Right lobe of liver (tissue), 6 donors: ENCODE measurements around the gene UNC119. TPM values are rescaled to one million over a fixed set of nuclear protein-coding genes. Genes with fewer than 3 reads are reported as not detected.
A peak's percentile ranks its signal among the peaks of the same experiment; 100 is the strongest.

ENCODE experiments used
- ATAC-seq, 4 donors: fragments of 200-7000 bp; cut with Tn5 transposase; one replicate each; pipeline ENCODE4 v1.9.1; 2020; ENCODE audit warnings: mild to moderate bottlenecking in 4 of 4, moderate library complexity in 4 of 4
- DNase-seq, 3 donors: peaks; one replicate each; pipeline ENCODE4 v3.0.0-alpha.2; 2020
- H3K27ac ChIP-seq, 3 donors: fragments of 200-600 bp; one replicate each; pipeline ENCODE4 v1.8.0; 2022
- H3K27me3 ChIP-seq, 2 donors: fragments of 200-600 bp; one replicate each; pipeline ENCODE4 v1.8.0; 2022
- H3K36me3 ChIP-seq, 4 donors: fragments of 200-600 bp; sonication (generic) in 1 of 4; one replicate each; pipeline versions ENCODE4 v1.5.1 to v1.8.0; 2017 to 2022; ENCODE audit warnings: control low read depth in 1 of 4
- H3K4me1 ChIP-seq, 4 donors: fragments of 200-600 bp; sonication (generic) in 1 of 4; one replicate each; pipeline versions ENCODE4 v1.5.1 to v1.8.0; 2017 to 2022; ENCODE audit warnings: control low read depth in 1 of 4
- H3K4me3 ChIP-seq, 3 donors: fragments of 200-600 bp; one replicate each; pipeline ENCODE4 v1.8.0; 2022
- H3K9me3 ChIP-seq, 4 donors: fragments of 200-600 bp; sonication (generic) in 1 of 4; one replicate each; pipeline versions ENCODE4 v1.5.1 to v1.8.0; 2017 to 2022; ENCODE audit warnings: control low read depth in 1 of 4
- CTCF ChIP-seq, 4 donors: fragments of 200-600 bp in 3 of 4; fragments of 450-650 bp in 1 of 4; IDR thresholded peaks; one replicate each; pipeline versions ENCODE4 v1.5.1 to v1.8.0; 2016 to 2022; ENCODE audit warnings: antibody characterized with exemption in 4 of 4, mild to moderate bottlenecking in 2 of 4
- POLR2A ChIP-seq: fragments of 450-650 bp; IDR thresholded peaks from one replicate; pipeline ENCODE4 v1.6.1; 2017; ENCODE audit warnings: antibody characterized with exemption, mild to moderate bottlenecking
- WGBS: methylation state at CpG from one replicate; pipeline ENCODE4 v1.1.6; 2018; ENCODE audit warnings: low coverage, low lambda C conversion rate; ENCODE audit not compliant: insufficient coverage; ENCODE audit errors: missing lambda C conversion rate; 5-methylcytosine and 5-hydroxymethylcytosine counted together
- intact Hi-C, 2 donors: fragments of 100-400 bp; cut with DNase I; formaldehyde crosslinking; loops; one replicate each; pipeline versions ENCODE4 v1.11.2 to v1.14.1; 2022
- total RNA-seq, 6 experiments: library from RNA; depleted of rRNA in 2 of 6; stranded (reverse); fragments of >200 nt in 2 of 6; fragmentation: NEBNext Ultra II Directional in 3 of 6; extraction: Animal tissue kit (Norgen Biotek cat#: 25700) in 3 of 6; gene quantifications; one replicate each; pipeline versions ENCODE4 v1.1.0 to v1.2.4, GENCODE V29; 2016 to 2023
- donor health status: DM: no; HTN: yes; CAD: no.
- donor health status: DM: no; HTN: no; CAD: no.
- donor health status: DM: no; HTN: no; CAD: no.
- donor health status: DM: no; HTN: yes; CAD: no.
- donor health status: DM: no; HTN: yes; CAD: no.

UNC119 gene
- total RNA-seq, 6 experiments from 2014 or later, result 11.5 to 37.8 (median 13.1) TPM

GRCh38 chr17:28547623-28548416 lies 4.6 kb downstream of the UNC119 start:
- intact Hi-C loops, result loop anchor here (5.0 kb wide), 2 partner anchors 64 to 69 kb away; partner anchors contain the start of gene RSKR (in 1 of the 2)
- Histone ChIP-seq H3K36me3 (no peaks in the 10 kb centered on the region), H3K27me3 (no peaks in the 10 kb centered on the region), H3K27ac (peak overlapping the region in 1 of 3 donors; percentile 29), H3K4me1 (peaks cover 0 to 3% (median 1%) of the 10 kb centered on the region in 4 donors), H3K9me3 (no peaks in the 10 kb centered on the region), H3K4me3 (no peak overlapping the region)
- DNase-seq (peak; percentile 79 to 86 (median 83)), ATAC-seq (peak; percentile 74 to 78 (median 76))
- no peak for TF ChIP-seq POLR2A
- TF ChIP-seq CTCF (IDR thresholded peaks at IDR 0.05), result peak; percentile 91 to 96 (median 94)
- 65% methylated on average over 19 of the region's 26 CpGs for WGBS

GRCh38 chr17:28547096-28547622 lies 5.3 kb downstream of the UNC119 start:
- WGBS, result 57% methylated on average over 2 of the region's 14 CpGs
- no peak for DNase-seq
- intact Hi-C loops, result loop anchor here (5.0 kb wide), 2 partner anchors 65 to 70 kb away; partner anchors contain the start of gene RSKR (in 1 of the 2)

GRCh38 chr17:28545787-28546415 lies 6.5 kb downstream of the UNC119 start:
- Histone ChIP-seq H3K27me3 (no peaks in the 10 kb centered on the region), H3K4me1 (no peaks in the 10 kb centered on the region), H3K36me3 (no peaks in the 10 kb centered on the region), H3K4me3 (no peak overlapping the region), H3K9me3 (no peaks in the 10 kb centered on the region), H3K27ac (no peak overlapping the region)
- DNase-seq, result no peak
- intact Hi-C loops, result loop anchor here (5.0 kb wide), 2 partner anchors 66 to 71 kb away; partner anchors contain the start of gene RSKR (in 1 of the 2)
- no peak for TF ChIP-seq CTCF (IDR thresholded peaks at IDR 0.05)
- no peak for TF ChIP-seq POLR2A
- WGBS, result 73% methylated on average over 4 of the region's 6 CpGs
- no peak for ATAC-seq

More at GRCh38 chr17:28547096-28547622, 5.3 kb downstream of the UNC119 start:
- H3K36me3 ChIP-seq, result no peaks in the 10 kb centered on the region
- H3K4me3 ChIP-seq, result no peak overlapping the region
- TF ChIP-seq POLR2A (no peak), CTCF (IDR thresholded peaks at IDR 0.05) (no peak)
- no peaks in the 10 kb centered on the region for H3K27me3 ChIP-seq
- no peak overlapping the region for H3K27ac ChIP-seq
- H3K9me3 ChIP-seq, result no peaks in the 10 kb centered on the region
- no peak for ATAC-seq
- no peaks in the 10 kb centered on the region for H3K4me1 ChIP-seq

- intact Hi-C loops, result loop anchor here (5.0 kb wide), 2 partner anchors 67 to 72 kb away; partner anchors contain the start of gene RSKR (in 1 of the 2)
- ATAC-seq, result no peak
These were observed 7.3 kb downstream of the UNC119 start for GRCh38 chr17:28545141-28545503.

More at GRCh38 chr17:28545141-28545503, 7.3 kb downstream of the UNC119 start:
- Histone ChIP-seq H3K27ac (no peak overlapping the region), H3K27me3 (no peaks in the 10 kb centered on the region), H3K36me3 (no peaks in the 10 kb centered on the region), H3K4me3 (no peak overlapping the region), H3K9me3 (no peaks in the 10 kb centered on the region), H3K4me1 (no peaks in the 10 kb centered on the region)
- 80% methylated on average over 2 of the region's 2 CpGs for WGBS
- TF ChIP-seq CTCF (IDR thresholded peaks at IDR 0.05) (no peak), POLR2A (no peak)
- DNase-seq, result no peak
